LNCAP (cell line): Measurements from ENCODE around the gene DYRK4.

ENCODE experiments used
- TF ChIP-seq, protein P1 (sequence below): fragments of 450-650 bp; IDR thresholded peaks from 2 replicates; pipeline ENCODE4 v1.5.1; 2017; ENCODE audit warnings: mild to moderate bottlenecking

The DYRK4 gene

DNA sequence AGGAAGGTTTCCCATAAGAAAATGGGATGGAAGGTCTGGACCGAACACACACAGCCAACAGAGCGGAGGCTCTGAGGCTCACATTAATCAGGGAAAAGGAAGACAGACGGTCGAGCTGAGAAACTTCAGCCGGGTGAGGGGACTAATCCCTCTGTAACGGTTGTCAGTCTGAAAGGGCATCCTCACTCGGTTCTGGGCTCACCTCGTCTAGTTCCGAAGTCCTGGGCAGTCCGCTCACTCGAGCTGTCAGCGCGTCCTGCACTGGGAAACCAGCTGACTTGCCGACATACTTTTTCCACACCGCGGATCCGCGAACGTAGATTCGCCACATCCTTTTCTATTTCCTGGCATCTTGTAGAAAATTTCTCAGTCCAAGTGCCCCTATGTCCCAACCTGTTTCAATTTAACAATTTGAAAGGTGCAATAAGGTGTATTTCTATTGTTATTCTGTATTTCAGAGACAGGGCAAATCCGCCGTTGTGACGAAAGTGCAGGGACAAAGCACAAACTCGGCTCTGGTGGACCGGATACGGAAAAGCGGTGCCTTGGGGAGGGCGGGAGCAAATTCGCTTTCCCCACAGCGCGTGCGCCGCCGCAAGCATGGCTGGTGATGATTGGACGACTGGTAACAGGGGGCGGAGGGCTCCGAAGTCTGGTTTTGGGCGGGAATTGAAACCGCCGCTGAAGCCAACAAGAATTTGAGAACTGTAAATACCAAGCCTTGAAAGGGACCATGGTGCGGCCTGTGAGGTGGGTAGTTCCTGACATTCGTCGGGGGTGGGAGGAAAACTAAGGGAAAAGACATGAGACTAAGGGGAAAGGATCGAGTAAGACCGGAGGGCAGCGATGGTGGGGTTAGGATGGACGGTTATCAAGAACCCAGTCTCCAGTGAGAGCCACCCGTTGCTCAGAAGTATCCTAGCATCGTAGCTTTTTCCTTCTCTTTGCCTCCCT is 23.5 kb upstream of the DYRK4 start, which contains the start of gene RAD51AP1:
Gene RAD51AP1, plus strand, starts transcription at position 684 of the 954 bp plus-strand sequence. Its CDS starts 50 bp downstream, at position 734.
- TF ChIP-seq, protein P1, sequence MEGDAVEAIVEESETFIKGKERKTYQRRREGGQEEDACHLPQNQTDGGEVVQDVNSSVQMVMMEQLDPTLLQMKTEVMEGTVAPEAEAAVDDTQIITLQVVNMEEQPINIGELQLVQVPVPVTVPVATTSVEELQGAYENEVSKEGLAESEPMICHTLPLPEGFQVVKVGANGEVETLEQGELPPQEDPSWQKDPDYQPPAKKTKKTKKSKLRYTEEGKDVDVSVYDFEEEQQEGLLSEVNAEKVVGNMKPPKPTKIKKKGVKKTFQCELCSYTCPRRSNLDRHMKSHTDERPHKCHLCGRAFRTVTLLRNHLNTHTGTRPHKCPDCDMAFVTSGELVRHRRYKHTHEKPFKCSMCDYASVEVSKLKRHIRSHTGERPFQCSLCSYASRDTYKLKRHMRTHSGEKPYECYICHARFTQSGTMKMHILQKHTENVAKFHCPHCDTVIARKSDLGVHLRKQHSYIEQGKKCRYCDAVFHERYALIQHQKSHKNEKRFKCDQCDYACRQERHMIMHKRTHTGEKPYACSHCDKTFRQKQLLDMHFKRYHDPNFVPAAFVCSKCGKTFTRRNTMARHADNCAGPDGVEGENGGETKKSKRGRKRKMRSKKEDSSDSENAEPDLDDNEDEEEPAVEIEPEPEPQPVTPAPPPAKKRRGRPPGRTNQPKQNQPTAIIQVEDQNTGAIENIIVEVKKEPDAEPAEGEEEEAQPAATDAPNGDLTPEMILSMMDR = no peak

DNA sequence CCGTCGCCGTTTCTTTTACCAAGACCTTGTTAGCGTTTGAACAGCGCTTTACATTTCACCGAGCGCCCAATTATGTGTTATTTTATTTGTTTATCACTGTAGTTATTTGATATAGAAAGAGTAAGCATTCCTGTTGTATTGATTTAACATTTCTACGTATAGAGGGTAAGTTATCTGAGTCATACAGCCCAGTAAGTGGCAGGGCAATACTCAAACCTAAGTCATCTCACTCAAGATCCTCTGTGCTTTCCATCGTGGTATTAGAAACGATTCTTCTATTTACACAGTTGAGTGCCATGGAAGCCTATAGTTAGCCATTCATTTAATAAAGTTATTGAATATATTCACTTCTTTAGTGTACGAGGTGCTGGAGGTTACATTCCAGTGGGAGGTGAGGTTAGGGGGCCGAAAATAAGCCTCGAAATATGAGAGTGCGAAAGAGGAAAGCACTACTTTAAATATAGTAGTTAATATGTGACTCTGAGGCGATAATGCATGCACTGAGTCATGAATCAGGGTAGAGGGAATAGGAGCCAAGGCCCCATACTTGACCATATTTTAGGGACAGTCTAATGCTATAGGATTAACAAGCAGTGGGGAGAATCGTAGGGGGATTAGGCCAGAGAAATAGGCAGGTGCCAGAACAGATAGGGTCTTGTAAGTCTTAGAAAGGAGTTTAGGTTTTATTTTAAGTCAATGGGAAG is 22.7 kb upstream of the DYRK4 start:
- TF ChIP-seq, protein P1 = no peak

DNA sequence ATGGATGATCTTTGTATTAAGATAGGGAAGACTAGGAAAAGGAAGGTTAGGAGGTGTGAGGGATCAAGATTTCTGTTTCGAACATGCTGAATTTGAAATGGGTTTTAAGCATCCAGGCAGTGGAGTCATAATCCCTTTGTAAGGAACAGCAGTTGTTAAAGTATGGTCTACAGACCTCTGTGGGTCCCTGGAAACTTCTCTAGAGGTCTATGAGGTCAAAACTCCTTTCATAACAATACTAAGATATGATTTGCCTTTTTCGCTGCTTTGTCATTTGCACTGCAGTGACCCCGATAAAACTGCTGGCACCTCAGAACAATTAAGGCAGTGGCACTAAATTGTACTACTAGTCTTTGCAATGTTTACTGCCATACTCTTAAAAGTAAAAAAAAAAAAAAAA is 21.8 kb upstream of the DYRK4 start:
- TF ChIP-seq, protein P1 = no peak

DNA sequence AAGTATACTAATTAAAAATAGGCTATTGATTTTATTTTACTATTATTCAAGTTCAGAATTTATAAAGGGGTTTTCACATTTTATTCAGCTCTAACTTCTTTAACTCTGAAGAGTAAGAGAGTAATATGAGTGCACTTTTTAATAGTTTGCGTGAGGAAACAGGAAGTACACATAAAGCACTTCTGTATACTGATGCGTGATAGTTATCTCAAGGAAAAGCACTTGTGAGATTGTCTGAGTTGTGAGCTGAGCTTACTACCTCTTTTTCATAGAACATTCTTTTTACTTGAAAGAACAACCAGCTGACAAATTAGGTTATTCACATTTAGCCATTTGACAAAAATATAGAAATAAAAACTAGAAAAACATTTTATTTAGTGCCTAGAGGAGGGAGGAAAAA is 21.4 kb upstream of the DYRK4 start:
- TF ChIP-seq, protein P1 = no peak

DNA sequence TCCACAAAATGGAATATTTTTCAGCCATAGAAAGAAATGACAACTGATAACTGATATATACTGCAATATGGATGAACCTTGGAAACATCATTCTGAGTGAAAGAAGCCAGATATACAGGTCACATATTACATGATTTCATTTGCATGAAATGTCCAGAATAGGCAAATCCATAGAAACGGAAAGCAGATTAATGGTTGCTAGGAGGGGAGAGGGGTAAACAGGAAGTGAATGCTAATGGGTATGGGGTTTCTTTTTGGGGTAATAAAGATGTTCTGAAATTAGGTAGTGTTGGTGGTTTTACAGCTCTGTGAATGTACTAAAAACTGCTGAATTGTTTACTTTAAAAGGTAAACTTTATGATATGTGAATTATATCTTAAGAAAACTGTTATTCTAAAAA is 16.8 kb upstream of the DYRK4 start:
- TF ChIP-seq, protein P1 = no peak

DNA sequence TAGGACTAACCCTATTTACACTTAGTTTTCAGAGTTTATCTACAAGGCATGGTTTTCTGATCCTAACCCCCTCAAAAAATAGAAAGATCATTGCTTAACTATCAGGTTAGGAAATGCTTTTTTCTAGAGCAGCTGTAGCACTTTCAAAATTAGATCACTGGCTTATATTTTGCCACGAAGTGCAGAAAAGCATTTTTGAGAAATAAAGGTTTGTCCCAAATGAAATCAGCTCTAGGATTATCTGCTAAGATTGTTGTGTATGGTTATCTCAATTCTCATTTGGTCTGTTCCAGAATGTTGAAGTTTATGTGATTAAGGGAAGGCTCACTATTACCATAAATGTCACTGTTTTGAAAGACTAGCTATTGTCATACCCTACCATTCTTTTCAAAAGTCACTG is 9.8 kb upstream of the DYRK4 start:
- TF ChIP-seq, protein P1 = no peak

DNA sequence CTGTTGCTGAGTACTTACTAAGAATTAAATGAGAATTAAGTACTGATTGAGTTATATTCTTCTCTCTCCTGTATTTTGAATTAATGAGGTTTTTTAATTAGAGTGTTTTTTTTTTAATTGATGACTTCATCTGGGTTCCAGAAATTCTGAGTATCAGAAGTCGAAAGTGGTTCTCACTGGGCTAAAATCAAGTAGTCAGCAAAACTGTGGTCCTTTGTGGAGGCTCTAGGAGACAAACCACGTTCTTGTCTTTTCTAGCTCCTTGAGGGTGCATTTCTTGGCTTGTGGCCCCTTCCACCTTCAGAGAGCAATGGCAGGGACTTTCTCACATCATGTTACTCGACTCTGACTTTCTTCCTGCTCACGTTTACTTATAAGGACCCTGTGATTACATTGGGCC is 8.1 kb upstream of the DYRK4 start:
- TF ChIP-seq, protein P1 = no peak
